ENCODE data around the gene FTL.

The FTL gene

DNA sequence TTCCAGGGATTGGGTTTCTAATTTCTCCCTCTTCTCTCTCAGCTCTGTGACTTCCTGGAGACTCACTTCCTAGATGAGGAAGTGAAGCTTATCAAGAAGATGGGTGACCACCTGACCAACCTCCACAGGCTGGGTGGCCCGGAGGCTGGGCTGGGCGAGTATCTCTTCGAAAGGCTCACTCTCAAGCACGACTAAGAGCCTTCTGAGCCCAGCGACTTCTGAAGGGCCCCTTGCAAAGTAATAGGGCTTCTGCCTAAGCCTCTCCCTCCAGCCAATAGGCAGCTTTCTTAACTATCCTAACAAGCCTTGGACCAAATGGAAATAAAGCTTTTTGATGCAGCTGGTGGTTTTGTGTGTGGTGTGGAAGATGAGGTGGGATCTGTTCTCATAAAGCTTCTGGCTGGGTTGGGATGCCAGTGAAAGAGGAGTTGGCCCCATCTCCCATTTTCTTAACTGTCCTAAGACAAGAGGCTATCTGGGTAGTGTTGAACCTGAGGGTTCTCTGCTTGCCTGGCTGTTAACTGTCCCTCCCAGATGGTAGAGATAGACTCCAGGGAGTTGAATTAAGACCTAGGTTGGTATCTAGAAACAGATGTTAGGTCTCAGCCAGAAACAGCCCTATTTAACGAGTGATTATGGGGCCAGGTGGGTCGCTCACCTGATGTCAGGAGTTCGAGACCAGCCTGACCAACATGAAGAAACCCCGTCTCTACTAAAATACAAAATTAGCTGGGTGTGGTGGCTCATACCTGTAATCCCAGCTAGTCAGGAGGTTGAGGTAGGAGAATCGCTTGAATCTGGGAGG is 1.6 kb downstream of the FTL start:
- no peak for DNase-seq

DNA sequence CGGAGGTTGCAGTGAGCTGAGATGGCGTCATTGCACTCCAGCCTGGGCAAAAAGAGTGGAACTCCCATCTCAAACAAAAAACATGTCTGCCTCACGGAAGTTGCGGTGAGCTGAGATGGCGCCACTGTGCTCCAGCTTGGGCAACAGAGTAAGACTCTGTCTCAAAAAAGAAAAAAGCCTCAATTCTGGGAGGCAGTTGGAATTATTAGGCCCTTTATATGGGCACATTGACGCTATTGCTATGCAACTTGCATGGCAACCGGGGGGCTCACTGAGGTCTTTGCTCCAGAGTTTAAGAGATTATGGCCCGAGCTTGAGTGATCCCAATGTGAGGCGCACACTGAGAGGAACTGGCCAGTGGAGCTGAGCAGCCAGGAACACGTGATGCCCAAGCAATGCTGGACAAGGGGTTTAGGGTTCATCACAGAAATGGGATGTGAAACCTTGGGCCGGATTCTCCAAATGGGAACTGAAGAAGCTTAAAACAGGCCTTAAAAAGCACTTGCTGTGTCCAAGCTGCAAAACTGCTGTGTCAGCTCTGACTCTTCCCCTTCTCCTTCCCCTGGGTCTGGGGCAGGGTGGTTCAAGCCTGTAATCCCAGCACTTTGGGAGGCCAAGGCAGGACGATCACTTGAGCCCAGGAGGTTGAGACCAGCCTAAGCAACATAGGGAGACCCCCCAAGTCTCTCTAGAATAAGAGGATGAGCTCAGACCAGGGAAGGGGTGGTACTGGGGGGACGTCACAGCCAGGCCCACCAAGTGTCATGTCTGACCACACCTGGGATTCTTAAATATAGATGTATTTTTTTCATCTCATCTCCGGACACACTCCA is 2.5 kb downstream of the FTL start:
- no peak for DNase-seq

DNA sequence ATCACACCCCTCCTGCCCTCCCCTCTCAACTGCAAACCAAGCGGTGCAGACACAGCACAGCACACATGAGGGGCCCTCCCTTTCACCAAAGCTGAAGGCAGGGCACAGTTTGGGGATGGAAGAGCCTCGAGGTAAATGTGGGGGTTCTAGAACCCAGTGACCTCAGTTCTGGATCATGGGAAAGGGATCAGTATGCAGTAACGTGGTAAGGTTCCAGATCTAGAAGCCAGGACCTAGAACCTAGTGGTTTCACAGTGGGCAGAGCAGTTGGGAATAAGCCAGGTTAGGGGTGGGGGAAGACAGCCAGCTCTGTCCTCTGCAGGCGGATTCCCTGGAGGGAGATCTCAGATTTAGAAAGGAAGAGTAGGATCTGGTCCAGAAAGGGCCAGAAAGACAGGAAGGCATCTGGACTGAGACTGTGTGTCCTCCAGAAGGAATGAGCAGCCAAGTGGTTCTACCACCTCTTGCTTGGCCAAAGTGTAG is 3.1 kb downstream of the FTL start:
- DNase-seq = no peak

DNA sequence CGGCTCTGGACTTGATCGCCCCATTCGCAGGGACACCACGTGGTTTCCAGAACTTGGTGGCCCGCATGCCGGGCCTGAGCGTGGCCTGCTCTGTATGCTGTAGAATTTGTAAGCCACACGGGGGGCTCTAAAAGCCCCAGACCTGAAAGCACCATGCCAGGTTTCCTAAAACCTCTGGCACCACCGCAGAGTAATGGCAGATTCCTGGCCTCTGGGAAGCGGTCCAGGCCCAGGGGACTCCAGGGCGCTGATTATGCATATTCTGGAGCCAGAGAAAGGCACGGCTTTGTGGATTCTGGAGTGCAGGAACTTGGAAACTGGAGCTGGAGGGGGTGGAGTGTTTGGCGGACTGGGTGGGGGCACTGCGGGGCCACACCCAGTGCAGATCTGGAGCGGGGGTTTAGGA is 3.7 kb downstream of the FTL start:
- DNase-seq = no peak

DNA sequence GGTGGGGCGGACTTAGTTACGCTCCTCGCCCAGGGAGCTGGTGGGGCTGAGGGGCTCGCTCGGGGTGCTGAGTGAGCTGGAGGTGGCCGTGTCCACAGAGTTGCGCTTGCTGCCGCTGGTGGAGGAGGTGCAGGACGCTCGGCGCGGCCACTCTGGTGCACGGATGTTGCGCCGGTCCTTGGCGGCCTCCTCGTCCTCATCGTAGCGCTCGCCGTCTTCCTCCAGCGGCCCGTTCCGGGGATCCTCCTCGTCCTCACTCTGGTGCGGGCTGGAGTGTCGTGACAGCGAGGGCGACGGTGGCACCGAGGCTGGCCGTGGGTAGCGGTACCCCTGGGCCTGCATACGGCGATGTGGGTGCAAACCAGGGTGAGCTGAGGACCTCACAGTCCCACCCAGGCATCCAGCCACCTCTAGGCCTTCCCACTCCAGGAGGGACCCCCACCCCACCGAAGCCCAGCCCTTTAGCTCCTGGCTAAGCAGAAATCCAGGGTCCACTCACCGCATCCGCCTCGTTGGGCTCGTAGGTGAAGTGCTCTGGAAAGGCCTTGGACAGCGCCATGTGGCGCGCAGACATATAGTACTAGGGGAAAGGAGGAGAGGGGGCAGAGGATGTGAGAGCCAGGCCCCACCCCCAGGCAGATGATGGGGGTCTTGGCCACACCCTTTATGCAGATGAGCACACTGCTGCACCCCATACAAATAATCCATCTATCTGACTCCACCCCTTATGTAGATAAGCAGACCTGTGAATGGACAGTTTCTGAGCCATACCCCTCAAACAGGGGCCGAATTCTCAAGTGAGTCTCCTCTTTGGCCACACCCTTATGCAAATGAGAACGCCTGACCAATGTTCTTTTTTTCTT is 4.4 kb downstream of the FTL start:
- no peak for DNase-seq

DNA sequence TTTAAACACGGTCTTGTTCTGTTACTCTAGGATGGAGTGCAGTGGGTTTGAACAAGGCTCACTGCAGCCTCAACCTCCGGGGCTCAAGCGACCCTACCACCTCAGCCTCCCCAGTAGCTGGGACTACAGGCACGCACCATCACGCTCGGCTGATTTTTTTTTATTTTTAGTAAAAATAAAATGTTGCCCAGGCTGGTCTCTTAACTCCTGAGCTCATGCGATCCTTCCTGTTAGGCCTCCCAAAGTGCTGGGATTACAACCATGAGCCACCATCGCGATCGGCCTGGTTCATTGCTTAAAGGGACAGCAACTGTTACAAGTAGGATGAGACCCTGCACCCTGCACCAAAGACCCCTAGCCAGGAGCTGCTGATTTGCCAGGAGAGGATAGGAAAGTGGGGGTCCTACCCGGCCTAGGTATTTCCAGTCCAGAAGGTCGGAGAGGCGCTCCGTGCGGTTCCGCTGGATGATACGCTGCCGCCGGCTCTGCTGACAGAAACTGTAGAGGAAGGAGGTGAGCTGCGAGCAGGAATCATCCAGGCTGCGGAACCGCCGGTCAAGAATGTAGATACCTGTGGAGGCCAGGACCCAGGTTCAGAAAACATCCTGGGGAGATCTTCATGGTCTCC is 5.1 kb downstream of the FTL start:
- DNase-seq = no peak

DNA sequence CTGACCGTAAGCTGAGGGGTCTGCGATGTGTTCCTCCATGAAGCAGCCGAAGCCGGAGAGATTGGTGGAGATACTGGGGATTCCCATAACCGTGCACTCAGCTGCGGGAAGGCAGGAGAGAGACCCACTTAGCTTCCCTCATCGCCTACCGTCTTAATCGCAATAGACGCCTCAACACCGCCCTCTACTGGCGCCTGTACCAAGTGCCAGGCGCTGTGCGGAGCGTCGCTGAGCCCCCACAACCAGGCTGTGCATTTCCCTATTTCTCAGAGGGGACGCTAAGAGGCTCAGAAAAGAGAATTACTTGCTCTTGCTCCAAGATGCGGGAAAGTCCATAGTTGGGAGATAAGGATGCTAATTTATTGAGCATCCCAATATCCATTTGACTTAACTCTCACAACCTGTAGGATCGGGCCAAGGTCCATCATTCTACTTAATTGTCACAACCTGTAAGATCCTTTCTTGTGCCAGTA is 5.8 kb downstream of the FTL start:
- DNase-seq = peak; percentile 81 to 85

DNA sequence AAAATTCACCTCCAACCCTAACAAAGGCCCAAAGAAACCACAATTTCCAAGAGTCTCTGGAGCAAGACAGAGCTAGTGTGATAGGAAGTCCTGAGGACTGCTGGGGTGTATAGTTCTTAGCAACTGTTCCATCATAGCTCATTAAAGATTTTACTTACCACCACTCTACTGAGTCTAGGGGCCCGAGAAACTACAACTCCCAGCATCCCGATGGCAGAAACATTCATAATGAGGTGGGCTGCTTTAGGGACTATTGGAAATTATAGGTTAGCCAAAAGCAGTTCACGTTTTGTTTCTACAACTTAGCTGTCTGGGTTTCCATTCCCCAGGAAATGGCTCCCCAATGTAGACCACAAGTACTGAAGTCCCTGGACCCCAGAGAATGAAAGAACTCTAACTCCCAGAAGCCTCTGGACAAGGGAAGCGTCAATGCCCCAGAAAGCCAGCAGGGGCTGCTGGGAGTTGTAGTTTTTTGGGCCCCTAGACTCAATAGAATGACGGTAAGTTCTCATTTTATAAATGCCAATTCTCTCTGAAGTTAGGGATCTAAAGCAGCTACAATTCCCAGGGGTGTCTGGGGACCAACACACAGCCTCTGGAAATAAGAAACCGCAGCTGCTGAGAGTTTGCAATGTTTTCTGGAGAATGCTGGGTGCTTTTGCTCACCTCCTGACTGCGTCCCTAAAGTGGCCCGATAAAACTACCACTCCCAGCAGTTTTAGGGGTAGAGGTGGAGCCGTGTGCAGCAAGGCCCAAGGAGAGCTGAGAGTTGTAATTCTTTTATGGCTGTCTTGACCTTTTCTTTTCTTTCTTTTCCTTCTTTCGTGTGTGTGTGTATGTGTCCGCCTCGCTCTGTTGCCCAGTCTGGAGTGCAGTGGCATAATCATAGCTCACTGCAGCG is 11.1 kb downstream of the FTL start:
- DNase-seq = no peak

DNA sequence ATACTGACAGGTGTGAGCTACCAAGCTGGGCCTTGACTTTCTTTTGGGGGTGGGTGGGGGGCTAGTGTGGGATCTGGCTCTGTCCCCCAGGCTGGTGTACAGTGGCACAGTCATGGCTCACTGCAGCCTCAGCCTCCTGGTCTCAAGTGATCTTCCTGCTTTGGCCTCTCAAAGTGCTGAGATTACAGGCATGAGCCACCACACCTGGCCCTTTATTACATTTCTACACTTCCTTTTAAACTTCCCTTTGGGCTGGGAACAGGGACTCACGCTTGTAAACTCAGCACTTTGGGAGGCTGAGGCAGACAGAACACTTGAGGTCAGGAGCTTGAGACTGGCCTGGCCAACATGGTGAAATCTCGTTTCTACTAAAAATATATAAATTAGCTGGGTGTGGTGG is 12.0 kb downstream of the FTL start:
- DNase-seq = no peak

DNA sequence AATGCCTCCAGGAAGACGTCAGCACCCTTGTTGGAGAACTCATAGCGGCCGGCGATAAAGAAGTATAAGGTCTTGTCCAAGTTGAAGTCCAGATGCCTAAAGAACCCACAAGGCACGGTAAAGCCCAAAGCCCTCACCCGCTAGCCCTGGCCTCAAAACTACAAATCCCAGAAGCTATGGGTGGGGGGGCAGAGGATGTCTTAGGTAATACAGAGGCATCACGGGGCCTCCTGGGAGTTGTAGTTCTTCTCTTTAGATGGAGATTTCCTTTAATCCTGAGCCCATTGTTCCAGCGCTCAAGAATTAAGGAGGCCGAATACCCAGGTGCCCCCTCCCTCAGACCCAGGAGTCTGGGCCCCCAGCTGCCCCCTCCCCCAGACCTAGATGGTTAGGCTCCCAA is 17.2 kb downstream of the FTL start:
- no peak for DNase-seq

DNA sequence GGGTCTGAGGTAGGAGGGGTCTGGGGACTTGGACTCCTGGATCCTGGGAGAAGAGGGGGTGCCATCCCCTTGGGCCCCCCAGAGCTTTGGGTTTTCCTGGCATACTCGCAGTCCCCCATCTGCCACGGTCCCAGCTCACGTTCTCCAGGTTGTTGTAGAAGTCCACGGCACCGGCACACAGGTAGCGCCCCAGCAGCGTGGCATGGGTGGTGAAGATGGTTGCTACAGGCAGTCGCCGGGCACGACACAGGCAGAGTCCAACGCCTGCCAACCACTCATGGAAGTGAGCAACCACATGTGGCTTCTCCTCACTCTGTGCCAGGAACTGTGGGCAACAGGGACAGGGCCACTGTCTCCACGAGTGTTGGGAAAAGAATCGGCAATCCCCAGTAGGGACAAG is 20.6 kb downstream of the FTL start:
- DNase-seq = no peak

DNA sequence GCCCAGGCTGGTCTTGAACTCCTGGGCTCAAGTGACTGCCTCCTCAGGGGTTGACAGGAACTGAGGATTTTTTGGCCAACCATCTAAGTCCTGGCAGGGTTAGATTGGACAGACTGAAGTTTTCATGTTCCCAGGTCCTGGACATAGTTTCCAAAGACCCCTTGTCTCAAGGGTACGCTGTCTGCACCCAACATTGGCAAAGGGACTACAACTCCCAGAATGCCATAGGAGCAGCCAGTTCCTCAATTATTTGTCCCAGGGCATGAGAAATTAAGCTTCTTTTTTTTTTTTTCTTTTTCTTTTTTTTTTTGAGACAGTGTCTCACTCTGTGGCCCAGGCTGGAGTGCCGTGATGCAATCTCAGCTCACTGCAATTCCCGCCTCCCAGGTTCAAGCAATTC is 21.1 kb downstream of the FTL start:
- no peak for DNase-seq

DNA sequence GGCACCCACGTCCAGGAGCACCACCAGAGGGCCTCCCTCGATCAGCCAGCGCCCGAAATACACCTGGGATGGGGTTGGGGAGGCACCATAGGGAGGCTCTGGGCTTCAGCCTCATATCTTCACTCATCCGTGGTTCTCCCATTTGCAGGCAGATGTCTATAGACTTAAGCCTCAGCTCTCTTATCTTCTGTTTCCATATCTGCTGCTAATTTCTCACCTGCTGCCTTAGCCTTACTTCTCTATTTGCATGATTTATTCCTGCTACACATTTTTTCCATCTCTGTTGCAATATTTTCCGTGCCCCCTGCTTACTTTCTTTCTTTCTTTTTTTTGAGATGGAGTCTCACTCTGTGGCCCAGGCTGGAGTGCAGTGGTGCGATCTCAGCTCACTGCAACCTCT is 22.2 kb downstream of the FTL start:
- no peak for DNase-seq

DNA sequence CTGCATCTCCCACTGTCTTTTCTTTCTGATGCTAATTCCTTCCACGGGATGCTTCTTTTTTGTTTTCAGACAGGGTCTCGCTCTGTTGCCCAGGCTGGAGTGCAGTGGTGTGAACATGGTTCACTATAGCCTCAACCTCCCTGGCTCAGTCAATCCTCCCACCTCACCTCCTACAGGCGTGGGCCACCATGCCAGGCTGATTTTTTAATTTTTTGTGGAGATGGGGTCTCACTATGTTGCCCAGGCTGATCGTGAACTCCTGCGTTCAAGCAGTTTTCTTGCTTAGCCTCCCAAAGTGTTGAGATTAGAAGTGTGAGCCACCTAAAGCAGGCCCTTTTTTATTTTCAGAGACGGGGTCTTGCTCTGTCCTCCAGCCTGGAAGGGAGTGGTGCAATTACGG is 23.2 kb downstream of the FTL start:
- DNase-seq = no peak

DNA sequence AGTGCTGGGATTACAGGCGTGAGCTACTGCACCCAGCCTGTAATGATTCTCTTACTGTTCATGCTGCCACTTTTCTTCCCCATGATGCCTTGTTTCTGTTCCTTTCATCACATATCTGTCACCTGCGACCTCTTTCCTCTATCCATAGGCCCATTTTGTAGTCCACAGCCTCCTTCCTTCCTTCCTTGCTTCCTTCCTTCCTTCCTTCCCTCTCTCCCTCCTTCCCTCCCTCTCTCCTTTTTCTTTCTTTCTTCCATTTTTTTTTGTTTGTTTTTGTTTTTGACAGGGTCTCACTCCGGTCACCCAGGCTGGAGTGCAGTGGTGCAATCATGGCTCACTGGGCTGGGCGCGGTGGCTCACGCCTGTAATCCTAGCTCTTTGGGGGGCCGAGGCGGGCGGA is 23.8 kb downstream of the FTL start:
- DNase-seq = no peak

DNA sequence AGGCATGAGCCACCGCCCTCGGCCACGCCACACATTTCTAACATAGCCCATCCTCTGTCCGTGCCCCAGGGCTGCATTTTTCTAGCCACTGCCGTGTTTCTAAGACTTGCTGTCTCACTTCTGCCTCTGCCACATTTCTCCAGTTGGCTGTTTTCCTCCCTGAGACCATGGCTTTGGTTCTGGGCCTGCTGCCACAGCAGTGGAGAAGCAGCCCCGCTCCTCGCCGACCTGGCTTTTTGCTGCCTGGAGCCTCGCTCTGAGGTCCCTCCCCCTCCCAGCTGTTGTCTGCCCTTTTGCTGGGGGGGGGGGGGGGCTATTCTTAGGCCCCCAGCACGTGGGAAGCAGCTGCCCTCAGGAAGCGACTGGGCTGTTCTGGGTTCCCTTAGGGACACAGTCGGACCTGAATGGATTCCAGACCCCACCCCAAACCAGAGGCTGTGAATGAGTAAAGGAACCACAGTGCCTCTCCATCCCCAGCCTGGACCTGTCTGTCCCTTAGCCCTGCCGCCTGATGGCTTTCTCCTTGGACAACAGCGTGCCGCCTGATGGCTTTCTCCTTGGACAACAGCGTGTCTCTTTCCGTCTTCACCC is 24.7 kb downstream of the FTL start:
- no peak for DNase-seq

DNA sequence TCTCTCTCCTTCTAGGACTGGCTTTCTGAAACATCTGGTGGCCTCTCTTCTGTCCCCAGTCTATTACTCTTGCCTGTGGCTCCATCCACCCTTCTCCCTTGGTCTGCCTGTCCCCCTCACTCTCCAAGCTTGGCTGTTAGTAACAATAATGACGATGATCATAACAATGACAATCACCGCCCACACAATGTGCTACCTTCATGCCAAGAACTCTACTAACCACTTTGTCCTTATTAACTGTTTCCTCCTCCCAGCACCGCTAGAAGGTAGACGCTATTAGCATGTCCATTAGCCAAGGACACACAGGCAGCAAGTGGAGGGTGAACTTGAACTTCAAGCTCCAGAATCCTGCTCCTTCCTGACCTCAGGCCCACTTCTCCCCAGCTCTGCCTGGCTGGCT is 25.3 kb downstream of the FTL start:
- DNase-seq = no peak

DNA sequence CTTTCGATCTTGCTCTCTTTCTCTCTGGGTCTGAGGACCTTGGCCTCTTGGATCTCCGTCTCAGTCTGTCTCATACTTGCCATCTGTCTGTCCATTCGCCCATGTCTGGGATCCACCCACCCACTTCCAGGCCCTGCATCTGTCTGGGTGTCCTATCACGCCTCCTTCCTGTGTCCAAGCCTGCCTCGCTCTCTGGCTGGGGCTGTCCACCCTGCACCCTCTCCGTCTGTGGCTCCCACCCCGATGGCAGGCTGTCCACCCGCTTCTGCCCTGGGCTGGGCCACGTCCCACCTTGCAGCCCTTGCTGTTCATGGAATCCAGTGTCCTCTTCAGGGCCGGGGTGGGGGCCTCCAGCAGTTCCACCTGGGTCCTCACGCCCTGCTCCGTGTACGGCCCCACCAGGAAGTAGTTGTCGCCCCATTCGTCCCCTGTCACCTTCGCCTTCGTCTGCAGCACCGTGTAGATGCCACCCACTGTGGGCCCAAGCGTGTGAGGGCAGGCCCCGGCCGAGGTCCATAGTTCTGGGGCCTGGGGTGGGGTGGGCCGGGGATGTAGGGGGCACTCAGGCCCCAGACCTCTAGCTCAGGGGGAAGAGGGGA is 26.0 kb downstream of the FTL start:
- no peak for DNase-seq

DNA sequence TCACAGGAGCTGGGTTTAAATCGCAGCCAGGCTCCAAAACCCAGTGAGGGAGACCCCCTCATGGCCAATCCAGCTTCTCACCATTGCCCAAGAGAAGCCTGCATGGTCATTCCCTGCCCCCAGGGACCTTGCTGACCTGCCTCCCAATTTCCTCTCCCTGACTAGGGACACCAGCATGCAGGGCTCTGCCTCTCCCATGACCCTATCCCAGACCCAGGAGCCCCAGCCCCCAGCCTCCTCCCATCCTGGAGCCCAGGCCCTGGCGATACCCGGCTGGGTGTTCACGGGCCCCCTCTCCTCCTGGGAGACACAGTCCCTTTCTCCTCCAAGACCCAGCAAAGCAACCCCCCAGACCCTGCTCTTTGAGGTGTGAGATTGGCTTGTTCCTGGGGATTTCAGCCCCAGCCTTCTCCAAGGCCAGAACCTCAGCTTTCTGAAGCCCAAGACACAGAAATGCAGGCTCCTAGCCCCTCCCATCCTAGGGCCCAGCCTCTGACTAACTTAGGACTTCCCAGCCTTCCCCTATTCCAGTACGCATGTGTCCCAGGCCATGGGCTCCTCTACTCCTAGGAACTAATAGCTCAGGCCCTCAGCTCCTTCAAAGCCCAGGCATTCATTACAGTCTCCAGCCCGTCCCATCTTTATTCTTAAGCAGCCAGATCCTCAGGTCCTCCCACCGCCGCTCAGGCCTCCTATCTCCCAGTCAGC is 26.9 kb downstream of the FTL start:
- no peak for DNase-seq

DNA sequence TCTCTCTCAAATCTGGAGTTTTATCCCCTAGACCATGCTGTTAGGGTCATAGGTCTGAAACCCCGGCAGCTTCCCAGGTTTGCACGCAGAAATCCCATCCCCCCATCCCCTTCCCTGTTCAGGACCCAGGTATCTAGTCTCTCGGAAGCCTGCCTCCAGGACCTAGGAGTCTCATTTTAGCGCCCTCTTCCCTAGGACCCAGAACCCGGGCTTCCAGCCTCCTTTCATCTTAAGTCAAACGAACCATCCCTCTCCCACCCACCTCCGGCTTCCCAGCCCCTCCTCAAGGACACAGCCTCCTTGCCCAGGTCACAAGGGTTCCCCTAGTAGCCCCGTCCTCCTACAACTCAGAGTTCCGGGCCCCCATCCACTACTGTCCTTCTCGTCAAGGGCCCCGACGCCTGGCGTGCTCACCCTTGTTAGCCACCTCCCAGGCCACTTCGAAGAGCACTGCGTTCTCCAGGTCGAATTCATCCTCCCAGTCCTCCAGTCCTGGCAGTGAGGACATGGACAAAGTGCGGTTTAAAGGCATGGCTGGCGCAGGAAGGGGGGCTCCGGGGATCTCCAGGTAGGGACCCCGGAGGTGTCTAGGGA is 27.6 kb downstream of the FTL start:
- DNase-seq = no peak

Measured in activated CD4-positive, alpha-beta T cell treated with anti-CD3 and anti-CD28 coated beads for 4 hours (primary cell).